GM23338 (cell line): Measurements from ENCODE around the gene FAM120A. TPM values are rescaled to one million over a fixed set of nuclear protein-coding genes. Genes with fewer than 3 reads are reported as not detected.

Experiments
- ATAC-seq: fragments of 200-7000 bp; cut with Tn5 transposase; 3 replicates; pipeline ENCODE4 v1.9.1; 2020
- DNase-seq: peaks from one replicate; pipeline ENCODE4 v3.0.0-alpha.2; 2015; ENCODE audit warnings: low spot score
- H2AFZ ChIP-seq: fragments of 200-600 bp; sonication (generic); 2 replicates; pipeline ENCODE4 v1.8.0; 2016; ENCODE audit warnings: antibody characterized with exemption, mild to moderate bottlenecking, moderate library complexity
- H3F3A ChIP-seq: fragments of 200-600 bp; sonication (generic); replicated peaks from 2 replicates; pipeline ENCODE4 v1.8.0; 2017; ENCODE audit warnings: antibody characterized with exemption, mixed run types, low read depth
- H3K27ac ChIP-seq: fragments of 200-600 bp; sonication (generic); 2 replicates; pipeline ENCODE4 v1.6.1; 2016; ENCODE audit warnings: low read depth
- H3K27me3 ChIP-seq: fragments of 200-600 bp; sonication (generic); 2 replicates; pipeline ENCODE4 v1.8.0; 2016; ENCODE audit warnings: mild to moderate bottlenecking, mixed run types, moderate library complexity; ENCODE audit not compliant: insufficient read depth
- H3K36me3 ChIP-seq: fragments of 200-600 bp; sonication (generic); 2 replicates; pipeline ENCODE4 v1.8.0; 2016; ENCODE audit warnings: mild to moderate bottlenecking; ENCODE audit not compliant: insufficient read depth
- H3K4me1 ChIP-seq: fragments of 200-600 bp; sonication (generic); 2 replicates; pipeline ENCODE4 v1.8.0; 2016; ENCODE audit warnings: mild to moderate bottlenecking, moderate library complexity; ENCODE audit not compliant: insufficient read depth
- H3K4me2 ChIP-seq: fragments of 200-600 bp; sonication (generic); 2 replicates; pipeline ENCODE4 v1.7.1; 2017; ENCODE audit warnings: mixed run types
- H3K4me3 ChIP-seq: fragments of 200-600 bp; sonication (generic); 2 replicates; pipeline ENCODE4 v1.6.1; 2016; ENCODE audit warnings: mixed run types
- H3K79me2 ChIP-seq: fragments of 200-600 bp; sonication (generic); replicated peaks from 2 replicates; pipeline ENCODE4 v1.8.0; 2017; ENCODE audit warnings: mild to moderate bottlenecking; ENCODE audit not compliant: insufficient read depth
- H3K9me2 ChIP-seq: fragments of 200-600 bp; sonication (generic); 2 replicates; pipeline ENCODE4 v1.8.0; 2017; ENCODE audit not compliant: insufficient read depth
- H4K20me1 ChIP-seq: fragments of 200-600 bp; sonication (generic); replicated peaks from 2 replicates; pipeline ENCODE4 v1.8.0; 2017; ENCODE audit warnings: mild to moderate bottlenecking; ENCODE audit not compliant: insufficient read depth
- H3K27ac Mint-ChIP-seq: 2 replicates; pipeline ENCODE4 v1.8.0; 2020; ENCODE audit warnings: inconsistent platforms, mild to moderate bottlenecking, moderate library complexity, mixed read lengths
- H3K27me3 Mint-ChIP-seq: 3 replicates; pipeline ENCODE4 v1.8.0; 2022; ENCODE audit warnings: low read depth, mild to moderate bottlenecking, moderate library complexity, mixed read lengths, inconsistent platforms; ENCODE audit not compliant: insufficient read depth, poor library complexity
- H3K36me3 Mint-ChIP-seq: 3 replicates; pipeline ENCODE4 v1.8.0; 2021; ENCODE audit warnings: low read depth, mild to moderate bottlenecking, inconsistent platforms, moderate library complexity, mixed read lengths
- H3K4me1 Mint-ChIP-seq: 3 replicates; pipeline ENCODE4 v1.8.0; 2020; ENCODE audit warnings: mild to moderate bottlenecking, inconsistent platforms, mixed read lengths
- H3K4me3 Mint-ChIP-seq: 3 replicates; pipeline ENCODE4 v1.8.0; 2021; ENCODE audit warnings: moderate library complexity, mild to moderate bottlenecking, inconsistent platforms, mixed read lengths
- H3K9me3 Mint-ChIP-seq: 3 replicates; pipeline ENCODE4 v1.8.0; 2020; ENCODE audit warnings: moderate library complexity, mild to moderate bottlenecking, inconsistent platforms, mixed read lengths
- CREB1 ChIP-seq: fragments of 250-450 bp; sonication (Bioruptor Pico); IDR thresholded peaks from 2 replicates; pipeline ENCODE4 v1.5.0; 2020; ENCODE audit warnings: low read depth, mild to moderate bottlenecking, moderate library complexity
- EZH2 ChIP-seq: fragments of 200-600 bp; sonication (generic); IDR thresholded peaks from one replicate; pipeline ENCODE4 v1.8.0; 2017; ENCODE audit warnings: antibody characterized with exemption, mild to moderate bottlenecking, low read depth; ENCODE audit not compliant: unreplicated experiment
- EZH2phosphoT487 ChIP-seq: fragments of 200-600 bp; sonication (generic); IDR thresholded peaks from one replicate; pipeline ENCODE4 v1.8.1; 2018; ENCODE audit warnings: antibody characterized with exemption; ENCODE audit not compliant: unreplicated experiment
- JUNB ChIP-seq: IDR thresholded peaks from one replicate; pipeline ENCODE4 v1.6.1; 2016; ENCODE audit warnings: antibody characterized with exemption; ENCODE audit not compliant: unreplicated experiment
- NANOG ChIP-seq: IDR thresholded peaks from 2 replicates; pipeline ENCODE4 v1.6.1; 2016; ENCODE audit warnings: antibody characterized with exemption, borderline replicate concordance
- POLR2AphosphoS5 ChIP-seq: IDR thresholded peaks from 2 replicates; pipeline ENCODE4 v1.6.1; 2016; ENCODE audit warnings: antibody characterized with exemption, low read depth
- REST ChIP-seq: IDR thresholded peaks from one replicate; pipeline ENCODE4 v1.6.1; 2018; ENCODE audit warnings: antibody characterized with exemption; ENCODE audit not compliant: unreplicated experiment
- ZNF114 ChIP-seq: fragments of 250-450 bp; sonication (Bioruptor Pico); IDR thresholded peaks from 2 replicates; pipeline ENCODE4 v1.5.0; 2020; ENCODE audit warnings: mild to moderate bottlenecking, moderate library complexity
- ZNF331 ChIP-seq: fragments of 250-450 bp; sonication (Bioruptor Pico); IDR thresholded peaks from 2 replicates; pipeline ENCODE4 v1.5.0; 2020; ENCODE audit warnings: low read depth, mild to moderate bottlenecking, moderate library complexity
- ZNF462 ChIP-seq: fragments of 250-450 bp; sonication (Bioruptor Pico); IDR thresholded peaks from 2 replicates; pipeline ENCODE4 v1.5.0; 2020; ENCODE audit warnings: mild to moderate bottlenecking, moderate library complexity
- polyA plus RNA-seq: library from polyadenylated mRNA; unstranded; fragments of >200 nt; fragmentation: Nextera tagmentation; extraction: Ambion mirVana; gene quantifications from 2 replicates; pipeline ENCODE4 v1.2.1, GENCODE V29; 2016
- total RNA-seq: library from RNA; depleted of rRNA; stranded (reverse); fragments of >200 nt; shearing (Covaris generic); gene quantifications from 2 replicates; pipeline ENCODE4 v1.2.3, GENCODE V29; 2014
- TF ChIP-seq, protein P1 (sequence below): IDR thresholded peaks from 2 replicates; pipeline ENCODE4 v1.6.1; 2016; ENCODE audit warnings: antibody characterized with exemption
- TF ChIP-seq, protein P2 (sequence below), 2 experiments: fragments of 200-600 bp in 1 of 2; sonication (generic) in 1 of 2; conservative IDR thresholded peaks; 2 replicates each; pipeline versions ENCODE4 v1.5.1 to v1.6.1; 2016 to 2017; ENCODE audit warnings: antibody characterized with exemption in 2 of 2, low read depth in 2 of 2, mild to moderate bottlenecking in 2 of 2, moderate library complexity in 1 of 2

FAM120A gene
- total and polyA plus RNA-seq, 2 experiments from 2014 or later = 28.2 to 52.5 TPM

DNA sequence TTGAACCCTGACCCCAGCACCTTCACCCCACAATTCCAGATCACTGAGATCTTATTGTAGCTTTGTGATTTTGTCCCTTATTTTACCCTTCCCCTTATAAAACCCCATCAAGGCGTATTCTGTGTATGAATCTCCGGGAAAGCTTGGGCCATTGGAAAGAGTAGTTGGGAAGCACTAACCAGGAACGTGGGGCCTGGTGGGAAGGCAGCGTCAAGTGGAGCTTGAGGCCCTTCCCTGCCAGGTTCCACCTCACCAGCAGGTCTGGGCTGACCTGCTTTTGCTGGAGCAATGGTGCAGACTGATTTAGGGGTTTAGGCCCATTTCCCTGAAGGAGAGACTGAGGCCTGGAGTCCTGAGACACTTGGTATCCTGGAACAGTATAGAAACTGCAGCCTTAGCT, 134.2 kb downstream of the FAM120A start:
- Histone ChIP-seq H3K4me3 (no peak overlapping the region), H3K4me1 (no peaks in the 10 kb centered on the region), H3K79me2 (peaks cover 59% of the 10 kb centered on the region), H3F3A (no peaks in the 10 kb centered on the region), H3K27me3 (no peaks in the 10 kb centered on the region), H3K36me3 (no peaks in the 10 kb centered on the region), H3K4me2 (no peak overlapping the region), H3K9me2 (no peaks in the 10 kb centered on the region), H4K20me1 (peaks cover 9% of the 10 kb centered on the region; the same call in 1 of the 2 replicates), H3K27ac (no peak overlapping the region), H2AFZ (no peak overlapping the region)
- peaks cover 37% of the 10 kb centered on the region for H3K4me1 Mint-ChIP-seq
- peaks cover 6% of the 10 kb centered on the region for H3K27me3 Mint-ChIP-seq
- H3K36me3 Mint-ChIP-seq = no peaks in the 10 kb centered on the region; the same call in 1 of the 3 replicates
- ATAC-seq = no peak
- H3K27ac Mint-ChIP-seq = no peak overlapping the region
- DNase-seq = no peak
- no peak overlapping the region for H3K4me3 Mint-ChIP-seq
- TF ChIP-seq EZH2 (no peak), JUNB (no peak), ZNF462 (CRISPR knock-in tag) (no peak), EZH2phosphoT487 (no peak), REST (no peak), ZNF331 (no peak), NANOG (no peak), ZNF114 (CRISPR knock-in tag) (no peak), CREB1 (no peak), POLR2AphosphoS5 (no peak)
- TF ChIP-seq, protein P1, sequence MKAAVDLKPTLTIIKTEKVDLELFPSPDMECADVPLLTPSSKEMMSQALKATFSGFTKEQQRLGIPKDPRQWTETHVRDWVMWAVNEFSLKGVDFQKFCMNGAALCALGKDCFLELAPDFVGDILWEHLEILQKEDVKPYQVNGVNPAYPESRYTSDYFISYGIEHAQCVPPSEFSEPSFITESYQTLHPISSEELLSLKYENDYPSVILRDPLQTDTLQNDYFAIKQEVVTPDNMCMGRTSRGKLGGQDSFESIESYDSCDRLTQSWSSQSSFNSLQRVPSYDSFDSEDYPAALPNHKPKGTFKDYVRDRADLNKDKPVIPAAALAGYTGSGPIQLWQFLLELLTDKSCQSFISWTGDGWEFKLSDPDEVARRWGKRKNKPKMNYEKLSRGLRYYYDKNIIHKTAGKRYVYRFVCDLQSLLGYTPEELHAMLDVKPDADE = no peak
- TF ChIP-seq, protein P2, sequence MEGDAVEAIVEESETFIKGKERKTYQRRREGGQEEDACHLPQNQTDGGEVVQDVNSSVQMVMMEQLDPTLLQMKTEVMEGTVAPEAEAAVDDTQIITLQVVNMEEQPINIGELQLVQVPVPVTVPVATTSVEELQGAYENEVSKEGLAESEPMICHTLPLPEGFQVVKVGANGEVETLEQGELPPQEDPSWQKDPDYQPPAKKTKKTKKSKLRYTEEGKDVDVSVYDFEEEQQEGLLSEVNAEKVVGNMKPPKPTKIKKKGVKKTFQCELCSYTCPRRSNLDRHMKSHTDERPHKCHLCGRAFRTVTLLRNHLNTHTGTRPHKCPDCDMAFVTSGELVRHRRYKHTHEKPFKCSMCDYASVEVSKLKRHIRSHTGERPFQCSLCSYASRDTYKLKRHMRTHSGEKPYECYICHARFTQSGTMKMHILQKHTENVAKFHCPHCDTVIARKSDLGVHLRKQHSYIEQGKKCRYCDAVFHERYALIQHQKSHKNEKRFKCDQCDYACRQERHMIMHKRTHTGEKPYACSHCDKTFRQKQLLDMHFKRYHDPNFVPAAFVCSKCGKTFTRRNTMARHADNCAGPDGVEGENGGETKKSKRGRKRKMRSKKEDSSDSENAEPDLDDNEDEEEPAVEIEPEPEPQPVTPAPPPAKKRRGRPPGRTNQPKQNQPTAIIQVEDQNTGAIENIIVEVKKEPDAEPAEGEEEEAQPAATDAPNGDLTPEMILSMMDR (conservative IDR thresholded peaks at IDR 0.05; ENCODE audit: low read depth in 2 of 2) = no peak
- H3K9me3 Mint-ChIP-seq = no peaks in the 10 kb centered on the region
